HT-29 (cell line): Measurements from ENCODE around the gene DNAJC10. TPM values are rescaled to one million over a fixed set of nuclear protein-coding genes. Genes with fewer than 3 reads are reported as not detected.

ENCODE experiments used
- DNase-seq: peaks from one replicate; pipeline ENCODE4 v3.0.0-alpha.2; 2015; ENCODE audit warnings: low spot score
- small RNA-seq: library from RNA; depleted of rRNA; stranded (forward); fragments of <200 nt; gene quantifications from one replicate; pipeline ENCODE3, GENCODE V24; 2014
- total RNA-seq: library from RNA; depleted of rRNA; stranded (reverse); fragments of >200 nt; shearing (Covaris generic); gene quantifications from 2 replicates; pipeline ENCODE4 v1.2.3, GENCODE V29; 2014; rRNA removed

Gene DNAJC10
- total RNA-seq, 1 experiment from 2014 or later, result 52.5 TPM

- no peak for DNase-seq
Measured at GRCh38 chr2:182834293-182834692, 118.2 kb downstream of the DNAJC10 start.

DNA sequence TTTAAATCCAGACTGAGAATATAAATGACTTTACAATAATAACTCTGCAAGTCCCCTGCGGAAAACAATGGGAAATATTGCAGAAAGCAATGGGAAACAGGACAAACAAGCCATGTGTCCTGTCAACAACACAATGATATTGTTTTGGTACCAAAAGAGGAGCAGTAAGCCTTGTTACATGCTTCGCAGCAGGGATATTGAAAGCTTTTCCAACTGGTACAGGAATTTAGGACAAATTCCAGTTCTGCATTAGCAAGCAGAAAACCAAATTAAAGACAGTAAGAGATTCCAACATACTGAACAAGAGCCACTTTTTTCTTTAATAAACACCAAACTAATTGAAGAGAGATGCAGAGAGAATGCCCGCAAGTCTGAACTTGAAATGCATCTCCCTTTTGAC is 120.4 kb downstream of the DNAJC10 start:
- no peak for DNase-seq

Small RNAs within 50 kb of the gene (small RNA-seq; reads per million reads assigned to genes)
- not detected for gene RF00019

Other genes starting within 250 kb of the DNAJC10 start
- gene FRZB, start 150.4 kb downstream of the DNAJC10 start, total RNA-seq, result 0.15 and 0.21 TPM in 2 replicates